Pons (tissue), 1 donor: ENCODE data around the gene NAV2.

Experiments
- DNase-seq: peaks from one replicate; pipeline ENCODE4 v3.0.0-alpha.2; 2016; ENCODE audit warnings: low spot score

The NAV2 gene

DNA sequence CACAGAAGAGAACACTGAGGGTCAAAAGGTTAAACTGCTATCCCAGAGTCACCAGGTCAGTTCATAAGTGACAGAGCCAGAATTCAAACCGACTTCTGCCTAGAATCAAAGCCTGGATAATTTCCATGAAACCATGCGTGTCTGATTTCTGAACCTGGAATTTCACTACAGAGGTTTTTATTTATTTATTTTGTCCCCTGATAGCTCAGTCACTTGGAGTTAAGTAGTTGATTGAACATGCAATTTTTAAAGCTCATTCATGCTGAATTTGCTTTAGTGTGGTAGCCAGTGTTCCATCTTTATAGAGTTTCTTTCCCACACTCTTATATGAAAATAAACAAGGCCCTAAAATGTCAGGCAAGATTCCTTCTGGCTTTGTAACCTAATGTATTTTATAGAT, 93.2 kb downstream of the NAV2 start:
- no peak for DNase-seq

DNA sequence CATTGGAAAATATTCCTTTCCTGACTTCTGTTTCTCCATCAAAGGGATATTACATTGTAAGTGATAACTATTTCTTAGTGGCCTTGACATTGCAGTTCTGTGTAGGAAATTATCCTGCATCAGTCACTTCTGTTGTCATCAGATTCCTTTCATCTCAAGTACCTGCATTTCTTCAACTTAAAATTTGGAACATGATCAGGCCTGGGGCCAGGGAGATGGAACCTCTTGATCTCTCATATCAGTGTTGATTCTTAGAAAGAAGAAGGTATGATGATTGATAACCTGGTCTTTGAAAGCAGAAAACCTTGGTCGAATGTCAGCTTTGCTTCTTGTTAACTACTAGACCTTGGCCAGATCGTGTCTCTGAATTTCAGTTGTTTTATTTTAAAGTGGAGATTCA, 93.6 kb downstream of the NAV2 start:
- no peak for DNase-seq

DNA sequence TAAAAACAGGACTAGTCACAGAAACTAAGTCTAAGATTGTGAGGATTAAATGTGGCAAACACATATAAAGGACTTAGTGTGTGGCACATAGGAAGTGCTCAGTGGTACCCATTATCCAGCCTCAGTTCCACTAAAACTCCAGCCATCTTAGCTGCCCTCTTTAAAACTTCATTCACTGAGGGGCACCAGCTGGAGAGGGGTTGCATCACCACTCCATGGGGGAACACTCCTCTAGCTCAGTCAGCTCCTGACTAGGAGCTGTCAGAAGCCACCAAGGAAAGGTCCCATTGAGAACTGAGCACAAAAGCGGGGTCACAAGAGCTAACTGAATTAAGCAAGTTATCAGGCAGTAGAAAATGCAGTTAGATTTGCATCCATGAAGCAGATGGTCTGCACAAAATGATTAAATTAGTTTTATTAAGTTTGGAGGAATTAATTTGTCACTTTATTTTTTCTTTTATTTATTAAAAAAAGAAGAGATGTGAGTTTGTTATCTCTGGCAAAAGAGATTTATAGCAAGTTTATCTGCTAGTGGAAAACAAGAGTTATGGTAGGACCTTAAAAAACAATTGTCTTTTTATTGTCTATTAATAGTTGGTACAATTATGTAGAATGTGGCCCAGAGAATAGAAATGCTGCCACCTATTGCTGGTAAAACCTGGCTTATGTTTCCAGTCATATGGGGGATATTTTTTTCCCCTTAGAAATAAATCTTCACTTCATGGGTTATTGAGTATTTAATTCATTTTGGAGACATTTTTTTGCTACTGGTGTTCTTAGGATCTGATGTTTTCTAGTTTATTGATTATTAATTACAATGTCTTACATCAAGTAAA, 95.7 kb downstream of the NAV2 start:
- peak; percentile 54 for DNase-seq

DNA sequence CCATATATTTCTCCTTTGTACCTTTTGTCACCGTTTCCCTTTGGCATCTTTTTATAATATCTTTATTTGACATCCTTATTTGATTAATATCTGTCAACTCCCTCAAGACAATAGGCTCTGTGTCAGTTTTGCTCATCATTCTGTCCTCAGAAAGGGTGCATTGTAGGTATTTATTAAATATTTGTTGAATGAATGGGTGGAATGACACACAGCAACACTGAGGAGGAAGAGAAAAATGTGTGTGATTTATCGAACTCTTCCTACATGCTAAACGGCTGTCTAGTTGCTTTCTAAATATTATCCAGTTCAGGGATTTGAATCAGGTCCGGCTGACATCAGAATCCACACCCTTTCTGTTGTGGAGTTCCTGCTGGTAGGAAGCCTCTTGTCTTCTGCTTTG, 98.2 kb downstream of the NAV2 start:
- DNase-seq = no peak

DNA sequence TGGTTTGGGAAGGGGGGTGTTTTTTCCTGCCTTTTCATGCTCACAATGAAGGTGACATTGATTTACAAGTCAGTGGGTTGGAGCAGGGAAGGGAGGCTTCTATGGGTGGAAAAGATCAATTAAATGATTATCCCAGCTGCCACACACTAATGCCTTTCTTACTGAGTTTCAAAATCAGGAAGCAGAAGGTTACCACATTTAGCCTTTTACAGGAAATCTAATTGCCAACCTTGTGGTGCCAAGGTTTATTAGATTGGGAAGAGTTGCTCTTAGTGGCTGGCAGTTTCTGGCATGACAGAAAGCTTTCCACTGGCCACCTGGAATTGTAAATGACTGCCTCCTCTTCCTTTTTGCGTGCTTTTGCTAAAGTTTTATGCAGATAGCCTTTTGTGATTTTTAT, 98.7 kb downstream of the NAV2 start:
- DNase-seq = no peak

DNA sequence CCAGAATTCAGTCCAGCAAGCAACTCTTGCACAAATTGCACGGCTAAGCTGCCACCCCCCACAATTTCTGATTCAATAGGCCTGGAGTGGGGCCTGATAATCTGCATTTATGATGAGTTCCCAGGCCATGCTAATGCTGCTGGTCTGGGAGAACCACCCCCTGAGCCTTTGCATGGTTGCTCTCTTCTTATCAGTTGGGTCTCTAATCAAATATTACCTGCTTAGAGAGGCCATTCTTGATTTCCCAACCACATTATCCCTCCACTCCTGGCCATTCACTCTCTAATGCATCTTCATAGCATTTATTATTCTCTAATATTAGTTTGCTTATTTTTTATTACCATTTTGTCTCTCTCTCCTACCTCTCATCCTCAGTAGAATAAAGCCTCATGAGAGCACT, 99.5 kb downstream of the NAV2 start:
- DNase-seq = no peak

DNA sequence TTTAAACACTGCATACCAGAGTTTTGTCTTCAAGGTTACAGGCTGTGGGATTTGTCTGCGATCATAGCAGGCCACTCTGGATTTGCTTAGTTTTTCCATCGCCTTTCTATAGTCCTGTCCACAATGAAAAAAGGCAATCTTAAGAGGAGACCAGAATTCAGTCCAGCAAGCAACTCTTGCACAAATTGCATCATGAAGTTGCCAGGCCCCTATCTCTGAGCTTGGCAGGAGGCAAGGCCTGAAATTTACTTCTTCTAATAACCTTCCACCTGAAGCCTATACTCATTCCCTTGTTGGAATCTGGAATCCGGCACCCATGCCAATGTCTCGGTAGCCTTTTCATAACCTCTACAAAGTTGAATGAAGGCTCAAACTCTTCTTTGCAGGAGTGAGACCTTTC, 100.1 kb downstream of the NAV2 start:
- no peak for DNase-seq

DNA sequence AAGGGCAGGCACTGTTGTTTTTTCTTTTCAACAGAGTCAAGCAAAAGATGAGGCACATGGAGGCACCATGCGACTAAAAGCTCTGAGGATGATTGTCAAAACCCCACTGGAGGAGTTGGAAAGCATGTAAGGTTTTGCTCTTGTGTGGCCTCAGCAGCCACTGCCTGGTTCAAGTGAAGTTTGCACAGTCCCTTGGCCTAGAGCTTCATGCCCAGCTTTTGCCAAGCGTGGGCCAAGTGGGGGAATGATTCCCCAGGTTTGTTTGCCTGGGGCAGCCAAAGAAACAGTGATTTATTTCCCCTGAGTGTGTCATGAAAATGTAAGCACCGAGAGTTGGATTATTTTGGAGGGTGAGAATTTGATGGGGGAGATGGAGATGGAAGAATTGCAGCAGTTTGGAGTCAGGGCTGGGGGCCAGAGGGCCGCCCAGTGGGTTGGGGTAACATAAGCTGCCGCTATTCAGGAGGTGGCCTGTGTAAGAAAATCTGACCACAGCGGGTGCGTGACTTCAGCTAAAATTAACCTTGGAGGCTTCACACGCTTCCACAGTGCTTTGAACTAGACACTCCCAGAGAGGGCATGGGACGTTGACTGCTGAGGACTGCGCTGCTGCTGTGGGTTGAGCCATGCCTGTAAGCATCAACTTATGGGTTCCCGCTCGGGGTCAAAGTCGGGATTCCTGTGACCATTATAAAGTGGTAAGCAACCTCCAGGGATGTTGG, 100.7 kb downstream of the NAV2 start:
- no peak for DNase-seq

DNA sequence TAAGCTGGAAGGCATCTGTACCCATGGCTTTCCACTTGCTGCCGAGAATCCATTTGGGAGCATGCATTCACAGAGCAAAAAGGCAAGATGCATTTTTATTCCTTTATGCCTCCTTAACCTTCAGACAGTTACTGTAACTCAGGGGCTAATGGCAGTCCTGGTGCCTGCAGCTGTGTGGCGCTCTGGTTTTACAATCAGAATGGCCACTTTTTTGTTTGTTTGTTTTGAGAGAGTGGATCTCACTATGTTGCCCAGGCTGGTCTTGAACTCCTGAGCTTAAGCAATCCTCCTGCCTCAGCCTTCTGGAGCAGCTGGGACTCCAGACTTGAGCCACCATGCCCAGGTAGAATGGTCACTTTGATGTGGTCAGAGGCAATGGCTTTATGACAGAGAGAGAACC, 101.8 kb downstream of the NAV2 start:
- no peak for DNase-seq

DNA sequence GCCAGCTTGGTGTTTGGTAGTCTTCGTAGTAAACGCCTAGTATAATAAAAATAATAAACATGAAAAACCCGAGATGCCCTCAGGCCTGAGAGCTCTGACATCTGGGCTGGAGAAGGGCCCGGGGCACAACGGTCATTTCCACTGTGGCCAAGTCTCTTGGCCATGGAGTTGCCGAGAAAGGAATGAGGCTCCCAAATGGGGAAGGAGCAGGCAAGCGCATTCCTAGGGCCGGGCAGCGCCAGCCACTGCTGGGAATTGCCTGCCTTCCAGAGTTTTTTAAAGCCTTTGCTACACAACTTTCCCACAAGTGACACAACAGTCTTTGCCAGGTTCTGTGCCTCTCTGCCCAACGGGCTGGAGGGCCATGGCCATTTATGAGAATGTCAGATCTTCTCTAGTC, 103.4 kb downstream of the NAV2 start:
- no peak for DNase-seq

DNA sequence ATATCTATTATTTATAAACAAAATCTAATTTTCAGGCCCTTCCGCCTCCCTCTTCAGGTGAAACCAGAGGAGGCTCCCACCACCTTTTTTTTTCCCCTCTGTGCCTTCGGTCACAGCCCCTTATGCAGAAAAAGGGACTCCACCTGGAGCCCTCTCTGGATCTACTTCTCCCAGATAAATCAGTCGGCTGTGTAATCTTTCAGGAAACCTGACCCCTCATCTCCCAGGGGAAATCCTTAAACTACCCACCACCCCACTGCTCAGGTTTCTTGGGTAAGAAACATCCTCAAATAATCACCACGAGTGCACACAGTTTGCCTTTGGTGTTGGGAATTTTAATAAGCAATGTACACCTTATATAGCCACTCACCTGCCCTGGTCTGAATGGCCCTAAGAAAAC, 104.2 kb downstream of the NAV2 start:
- no peak for DNase-seq

DNA sequence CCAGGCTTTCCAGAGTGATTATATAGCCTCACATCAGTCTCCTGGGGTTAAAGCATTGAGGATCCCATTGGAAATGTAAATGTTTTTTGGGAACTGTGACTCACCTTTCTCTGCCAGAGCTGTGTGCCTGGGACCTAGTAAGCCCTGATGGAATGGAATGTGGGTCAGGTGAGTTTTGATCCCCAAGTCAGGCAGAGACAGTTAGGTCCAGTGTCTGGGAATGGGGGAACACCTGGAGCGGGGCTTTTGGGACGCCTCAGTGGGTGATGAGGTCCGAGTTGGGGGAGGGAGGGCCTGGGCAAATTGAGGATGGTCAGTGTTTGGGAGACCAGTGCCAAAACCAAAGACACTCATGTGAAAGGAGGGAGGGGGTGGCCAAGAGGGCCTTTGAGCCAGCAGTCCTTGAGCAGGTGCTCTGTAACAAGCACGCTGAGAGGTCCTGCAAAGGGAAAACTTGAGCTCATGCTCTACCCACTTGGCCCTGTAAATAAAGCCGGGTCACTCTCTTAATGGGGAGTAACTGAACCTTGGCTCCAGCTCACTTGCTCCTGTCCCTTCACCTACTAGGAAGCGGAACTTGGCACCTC, 104.7 kb downstream of the NAV2 start:
- DNase-seq = no peak

DNA sequence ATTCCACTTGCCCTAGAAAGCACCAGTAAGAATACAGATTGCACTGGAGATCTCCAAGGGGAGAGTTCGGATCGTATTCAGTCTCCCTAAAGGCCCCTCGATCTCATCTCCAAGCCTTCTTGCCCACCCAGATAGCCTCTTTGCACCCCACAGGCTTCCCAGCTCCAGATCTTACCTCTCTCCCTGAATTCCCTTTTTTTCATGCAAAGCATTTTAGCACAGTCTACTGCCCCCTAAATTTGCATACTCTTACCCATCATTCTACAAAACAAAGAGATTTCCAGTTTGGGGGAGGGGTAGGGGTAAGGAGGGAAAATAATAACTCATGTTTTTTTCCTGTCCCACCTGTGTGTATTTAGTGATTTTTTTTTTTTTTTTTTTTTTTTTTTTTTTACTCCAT, 105.2 kb downstream of the NAV2 start:
- no peak for DNase-seq

DNA sequence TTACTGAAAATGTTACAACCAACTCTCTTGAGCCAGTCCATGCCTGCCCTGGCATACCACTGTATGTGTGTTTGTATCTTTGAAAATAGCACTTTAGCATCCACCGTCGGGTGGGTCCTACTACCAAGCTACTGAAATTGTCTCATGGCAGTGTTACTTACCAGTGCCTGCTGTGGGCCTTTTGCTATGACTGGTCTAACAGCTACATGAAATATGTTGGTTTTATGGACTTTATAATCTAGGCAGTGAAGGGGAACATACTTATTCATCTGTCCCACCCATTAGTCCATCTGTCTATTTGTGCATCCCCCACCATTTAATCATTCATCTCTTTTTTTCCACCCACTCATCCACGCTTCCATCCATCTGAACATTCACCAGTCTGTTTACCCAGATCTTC, 106.0 kb downstream of the NAV2 start:
- no peak for DNase-seq

DNA sequence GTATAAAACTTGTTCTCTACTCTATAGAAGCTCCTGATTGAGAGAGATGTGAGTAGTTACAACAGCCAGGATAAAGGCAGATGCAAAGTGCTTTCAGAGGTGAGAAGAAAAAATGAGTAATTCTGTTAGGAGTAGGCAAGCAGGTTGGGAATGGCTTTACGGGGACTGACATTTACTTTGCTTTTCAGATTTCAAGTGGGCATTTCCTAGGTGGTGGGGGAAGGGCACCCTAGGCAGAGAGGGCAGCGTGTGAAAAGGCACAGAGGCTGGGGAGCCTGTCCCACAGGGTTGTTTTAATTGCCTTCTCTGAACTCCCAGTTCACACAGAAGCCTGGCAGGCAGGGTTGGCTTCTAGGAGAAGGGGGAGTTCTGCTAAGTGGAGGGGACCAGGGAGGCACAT, 106.5 kb downstream of the NAV2 start:
- no peak for DNase-seq

DNA sequence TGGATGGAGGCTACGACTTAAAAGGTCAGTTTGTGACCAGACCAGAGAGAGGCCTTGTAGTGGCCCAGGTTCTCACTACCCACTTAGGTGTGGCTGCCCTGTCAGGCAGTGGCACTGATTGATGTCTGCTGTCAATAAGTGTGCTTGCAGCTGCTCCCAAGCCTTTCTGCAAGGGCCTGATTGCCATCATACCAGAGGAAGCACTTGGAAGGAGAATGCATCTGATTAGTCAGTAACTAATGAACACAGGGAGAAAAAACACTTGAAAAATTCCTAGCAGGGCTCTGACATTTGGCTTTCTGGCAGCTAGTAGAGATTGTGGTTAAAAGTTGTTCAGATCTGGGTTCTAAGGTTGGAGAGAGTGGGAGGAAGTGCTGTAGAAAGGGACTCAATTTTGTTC, 107.5 kb downstream of the NAV2 start:
- no peak for DNase-seq

DNA sequence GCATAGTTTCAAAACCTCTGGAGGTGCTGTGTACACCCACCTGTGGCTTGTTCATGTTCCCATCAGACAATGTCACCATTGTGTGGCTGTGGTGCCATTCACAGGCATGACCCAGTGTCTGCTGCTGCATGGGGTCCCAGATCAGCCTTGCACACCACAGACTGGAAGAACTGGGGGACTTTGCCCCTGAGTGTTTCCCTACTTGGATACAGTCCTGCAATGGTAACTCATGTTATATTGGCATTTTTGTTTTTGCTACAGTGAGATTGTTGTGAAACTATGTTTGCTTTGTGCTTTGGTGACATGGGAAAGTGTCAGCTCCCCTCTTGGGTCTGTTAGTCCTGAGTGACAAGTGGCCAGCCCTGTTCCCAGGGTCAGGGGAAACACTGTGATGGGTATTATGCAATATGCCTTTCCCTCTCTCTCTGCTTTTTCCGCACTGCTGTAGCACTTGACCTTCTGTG, 108.8 kb downstream of the NAV2 start:
- DNase-seq = no peak

DNA sequence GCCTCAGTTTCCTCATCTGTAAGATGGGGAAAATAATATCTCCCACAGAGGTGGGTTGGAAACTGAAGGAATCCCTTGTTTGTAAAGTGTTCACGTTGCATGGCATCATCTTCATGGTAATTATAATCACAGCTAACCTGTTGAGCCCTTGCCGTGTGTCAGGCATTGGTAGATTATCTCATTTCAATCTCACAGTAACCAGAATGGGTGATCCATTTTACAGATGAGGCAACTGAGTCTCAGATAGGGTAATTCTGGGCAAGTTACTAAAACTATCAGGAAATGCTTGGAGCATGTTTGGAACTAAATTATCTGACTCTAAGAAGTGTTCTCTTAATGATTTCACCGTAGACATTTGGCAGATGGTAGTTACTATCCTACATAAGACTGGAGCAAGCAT, 109.4 kb downstream of the NAV2 start:
- DNase-seq = no peak

DNA sequence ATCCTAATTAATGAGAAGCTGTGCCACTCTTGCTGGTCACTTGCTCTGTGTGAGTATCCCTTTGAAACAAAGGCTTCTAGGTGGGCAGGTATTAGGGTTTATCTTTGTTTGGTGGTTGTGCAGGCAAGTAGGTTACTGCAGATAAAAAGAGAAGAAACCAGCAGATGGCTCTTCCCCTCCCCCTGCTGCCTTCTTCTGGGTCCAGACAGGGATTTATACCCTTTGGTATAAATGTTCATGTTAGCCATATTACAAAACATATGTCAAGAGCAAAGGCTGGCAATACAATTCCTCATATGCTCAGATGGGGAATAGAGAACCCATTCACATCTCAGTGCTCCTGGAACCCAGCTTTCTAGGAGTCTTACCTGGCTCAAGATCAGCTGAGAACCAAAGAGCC, 109.9 kb downstream of the NAV2 start:
- DNase-seq = no peak

DNA sequence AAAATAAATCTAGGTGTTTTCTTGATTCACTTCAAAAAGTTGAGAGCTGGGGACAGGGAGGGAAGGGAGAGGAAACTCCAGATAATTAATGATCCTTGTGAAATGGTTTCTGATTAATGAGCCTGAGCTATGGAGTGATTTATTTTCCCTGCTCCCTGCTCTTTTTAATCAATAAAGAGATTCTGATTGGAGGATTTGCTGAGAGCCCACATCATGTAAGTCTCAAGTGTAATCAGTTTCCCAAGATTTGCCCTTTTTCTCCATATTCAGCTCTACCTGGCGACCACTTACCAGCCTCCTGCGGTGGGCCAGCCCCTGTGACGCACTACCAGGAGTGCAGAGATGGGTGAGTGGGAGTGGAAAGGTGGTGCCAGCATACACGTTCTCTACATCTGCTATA, 114.0 kb downstream of the NAV2 start:
- DNase-seq = no peak

DNA sequence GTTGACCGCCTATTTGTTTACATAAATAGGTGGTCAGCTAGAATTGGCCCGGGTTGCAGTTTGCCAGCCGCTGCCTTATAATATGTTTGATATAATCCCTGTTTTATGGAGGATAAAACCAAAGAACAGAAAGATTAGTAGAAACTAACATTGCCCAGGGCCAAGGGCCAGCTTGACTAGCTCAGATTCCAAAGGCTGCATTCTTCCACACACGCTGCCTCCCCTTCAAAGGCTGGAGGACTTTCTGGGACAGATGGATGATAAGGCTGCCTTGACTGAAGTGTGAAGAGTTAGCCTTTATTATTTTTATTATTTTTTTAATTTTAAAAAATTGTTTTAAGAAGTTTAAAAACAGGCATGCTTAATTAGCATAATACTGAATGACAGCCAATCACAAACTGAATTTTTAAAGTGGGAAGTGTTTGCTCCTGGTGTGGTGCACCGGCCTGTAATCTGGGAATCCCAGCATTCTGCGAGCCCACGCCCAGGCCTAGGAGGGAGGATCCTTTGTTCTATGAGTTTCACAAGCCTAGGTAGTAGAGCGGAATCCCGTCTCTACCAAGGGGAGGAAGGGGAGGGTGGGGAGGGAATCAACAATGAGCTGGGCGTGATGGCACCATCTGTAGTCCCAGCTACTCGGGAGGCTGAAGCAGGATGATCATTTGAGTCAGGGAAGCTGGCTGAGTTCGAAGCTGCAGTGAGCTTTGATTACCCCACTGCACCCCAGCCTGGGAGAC, 114.9 kb downstream of the NAV2 start:
- no peak for DNase-seq

DNA sequence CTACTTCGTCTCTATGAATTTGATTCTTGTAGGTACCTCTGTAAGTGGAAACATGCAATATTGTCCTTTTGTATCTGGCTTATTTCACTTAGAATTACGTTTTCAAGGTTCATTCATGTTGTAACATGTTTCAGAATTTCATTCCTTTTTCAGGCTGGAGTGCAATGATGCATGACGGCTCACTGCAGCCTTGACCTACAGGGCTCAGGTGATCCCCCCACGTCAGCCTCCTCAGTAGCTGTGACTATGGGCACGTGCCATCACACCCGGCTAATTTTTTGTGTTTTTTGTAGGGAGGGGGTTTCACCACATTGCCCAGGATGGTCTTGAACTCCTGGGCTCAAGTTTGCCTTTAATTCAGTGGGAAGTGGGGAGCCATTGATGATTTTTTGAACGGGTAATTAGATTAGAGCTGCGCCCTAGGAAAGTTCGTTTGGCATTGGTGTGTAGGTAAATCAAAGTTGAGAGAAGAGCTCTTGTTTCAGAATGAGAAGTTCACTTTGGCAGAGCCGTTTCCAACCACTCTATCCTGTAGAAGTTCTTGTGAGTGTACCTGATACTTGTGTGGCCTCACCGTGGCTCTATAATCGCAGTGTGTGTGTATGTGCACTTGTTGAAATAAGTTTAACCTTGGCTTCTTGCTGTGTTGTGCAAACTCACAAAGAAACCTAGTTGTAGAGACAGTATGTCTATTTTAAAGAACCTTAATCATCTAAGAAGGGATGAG, 115.9 kb downstream of the NAV2 start:
- no peak for DNase-seq
